Neural progenitor cell (in vitro differentiated cells): ENCODE results near the gene NCKAP5. TPM values are rescaled to one million over a fixed set of nuclear protein-coding genes. Genes with fewer than 3 reads are reported as not detected.
A peak's percentile ranks its signal among the peaks of the same experiment; 100 is the strongest.

Source experiments
- DNase-seq: peaks from one replicate; pipeline ENCODE4 v3.0.0-alpha.2; 2016; ENCODE audit warnings: low spot score
- H2AFZ ChIP-seq: fragments of 200-600 bp; sonication (generic); replicated peaks from 2 replicates; pipeline ENCODE4 v1.6.1; 2016; ENCODE audit warnings: antibody characterized with exemption
- H3F3A ChIP-seq: fragments of 200-600 bp; sonication (generic); 2 replicates; pipeline ENCODE4 v1.6.1; 2016; ENCODE audit warnings: antibody characterized with exemption, low read depth
- H3K27ac ChIP-seq: fragments of 200-600 bp; sonication (generic); 2 replicates; pipeline ENCODE4 v1.5.1; 2016; ENCODE audit warnings: mild to moderate bottlenecking
- H3K27me3 ChIP-seq: fragments of 200-600 bp; sonication (generic); 2 replicates; pipeline ENCODE4 v1.6.1; 2016; ENCODE audit warnings: mild to moderate bottlenecking, moderate library complexity
- H3K36me3 ChIP-seq: fragments of 200-600 bp; sonication (generic); 2 replicates; pipeline ENCODE4 v1.5.1; 2016
- H3K4me1 ChIP-seq: fragments of 200-600 bp; sonication (generic); 2 replicates; pipeline ENCODE4 v1.6.1; 2016; ENCODE audit warnings: mixed run types
- H3K4me2 ChIP-seq: fragments of 200-600 bp; sonication (generic); 2 replicates; pipeline ENCODE4 v1.6.1; 2016
- H3K4me3 ChIP-seq: fragments of 200-600 bp; sonication (generic); 2 replicates; pipeline ENCODE4 v1.5.1; 2016
- H3K79me2 ChIP-seq: fragments of 200-600 bp; sonication (generic); 2 replicates; pipeline ENCODE4 v1.6.1; 2016; ENCODE audit warnings: low read depth
- H3K9ac ChIP-seq: fragments of 200-600 bp; sonication (generic); 2 replicates; pipeline ENCODE4 v1.6.1; 2016
- H3K9me3 ChIP-seq: fragments of 200-600 bp; sonication (generic); 2 replicates; pipeline ENCODE4 v1.5.1; 2016; ENCODE audit warnings: low read depth
- H4K20me1 ChIP-seq: fragments of 200-600 bp; sonication (generic); 2 replicates; pipeline ENCODE4 v1.6.1; 2016; ENCODE audit warnings: low read depth
- H3K27ac Mint-ChIP-seq: 3 replicates; pipeline ENCODE4 v1.8.0; 2021; ENCODE audit warnings: mixed read lengths
- H3K27me3 Mint-ChIP-seq: 2 replicates; pipeline ENCODE4 v1.8.0; 2022; ENCODE audit warnings: low read depth, mild to moderate bottlenecking, inconsistent platforms, moderate library complexity, mixed read lengths; ENCODE audit not compliant: insufficient read depth
- H3K36me3 Mint-ChIP-seq: 3 replicates; pipeline ENCODE4 v1.8.0; 2021; ENCODE audit warnings: mixed read lengths
- H3K4me1 Mint-ChIP-seq: 3 replicates; pipeline ENCODE4 v1.8.0; 2021; ENCODE audit warnings: mixed read lengths
- H3K4me3 Mint-ChIP-seq: 3 replicates; pipeline ENCODE4 v1.8.0; 2021; ENCODE audit warnings: mild to moderate bottlenecking, moderate library complexity, mixed read lengths
- H3K9me3 Mint-ChIP-seq: 3 replicates; pipeline ENCODE4 v1.8.0; 2020; ENCODE audit warnings: mixed read lengths
- EZH2 ChIP-seq: fragments of 200-600 bp; sonication (generic); IDR thresholded peaks from 2 replicates; pipeline ENCODE4 v1.6.1; 2017; ENCODE audit warnings: antibody characterized with exemption, mild to moderate bottlenecking, moderate library complexity
- EZH2phosphoT487 ChIP-seq: fragments of 200-600 bp; sonication (generic); IDR thresholded peaks from 2 replicates; pipeline ENCODE4 v1.6.1; 2017; ENCODE audit warnings: antibody characterized with exemption
- total RNA-seq: library from RNA; depleted of rRNA; stranded (reverse); fragments of >200 nt; gene quantifications from 2 replicates; pipeline ENCODE4 v1.2.3, GENCODE V29; 2015; ENCODE audit warnings: low replicate concordance
- TF ChIP-seq, protein P1 (sequence below): fragments of 200-600 bp; sonication (generic); IDR thresholded peaks from 2 replicates; pipeline ENCODE4 v1.5.1; 2017; ENCODE audit warnings: antibody characterized with exemption, mild to moderate bottlenecking

Gene NCKAP5
- total RNA-seq, 1 donor from 2014 or later: 0.47 TPM

DNA sequence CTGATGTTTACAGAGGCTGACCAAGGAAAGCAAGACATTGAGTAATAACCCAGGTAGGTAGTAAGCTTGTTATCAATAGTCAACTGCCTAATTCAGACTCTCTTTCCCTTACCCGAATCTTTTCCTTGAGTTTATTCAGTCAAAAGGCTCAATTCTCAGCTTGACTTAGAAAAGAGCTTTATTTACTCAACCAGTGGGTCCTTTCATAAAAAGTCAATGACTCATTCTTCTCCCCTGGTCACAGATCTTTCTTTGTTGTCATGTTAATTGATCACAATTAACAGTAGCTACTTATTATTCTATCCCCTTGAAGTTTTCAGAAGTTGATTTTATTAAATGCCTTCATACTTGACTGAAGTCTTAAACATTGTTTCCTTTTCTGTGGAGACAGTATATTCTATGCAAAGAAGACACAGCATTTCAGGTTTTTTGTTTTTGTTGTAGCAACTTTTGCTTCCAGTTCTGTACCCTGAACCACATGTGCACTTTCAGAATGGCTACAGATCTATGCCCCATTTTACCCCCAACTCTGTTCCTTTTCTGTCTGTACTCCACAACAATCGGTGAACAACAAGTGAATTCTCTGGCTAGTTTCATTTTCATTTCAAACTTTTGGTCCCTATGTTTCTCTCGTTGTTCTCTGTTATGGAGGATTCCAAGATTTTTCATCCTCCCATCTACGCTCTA, 428.3 kb downstream of the NCKAP5 start:
- Histone ChIP-seq H3K4me3 (no peak overlapping the region), H3F3A (peaks cover 17% of the 10 kb centered on the region), H3K4me2 (peak overlapping the region; percentile 30), H4K20me1 (no peaks in the 10 kb centered on the region), H3K27ac (no peak overlapping the region), H3K9me3 (no peaks in the 10 kb centered on the region), H3K79me2 (no peaks in the 10 kb centered on the region), H3K36me3 (no peaks in the 10 kb centered on the region), H3K27me3 (no peaks in the 10 kb centered on the region), H3K9ac (no peak overlapping the region), H3K4me1 (peaks cover 33% of the 10 kb centered on the region), H2AFZ (no peak overlapping the region)
- H3K27me3 Mint-ChIP-seq: no peaks in the 10 kb centered on the region
- H3K9me3 Mint-ChIP-seq: peaks cover 2% of the 10 kb centered on the region
- peak overlapping the region; percentile 30 for H3K27ac Mint-ChIP-seq
- TF ChIP-seq, protein P1, sequence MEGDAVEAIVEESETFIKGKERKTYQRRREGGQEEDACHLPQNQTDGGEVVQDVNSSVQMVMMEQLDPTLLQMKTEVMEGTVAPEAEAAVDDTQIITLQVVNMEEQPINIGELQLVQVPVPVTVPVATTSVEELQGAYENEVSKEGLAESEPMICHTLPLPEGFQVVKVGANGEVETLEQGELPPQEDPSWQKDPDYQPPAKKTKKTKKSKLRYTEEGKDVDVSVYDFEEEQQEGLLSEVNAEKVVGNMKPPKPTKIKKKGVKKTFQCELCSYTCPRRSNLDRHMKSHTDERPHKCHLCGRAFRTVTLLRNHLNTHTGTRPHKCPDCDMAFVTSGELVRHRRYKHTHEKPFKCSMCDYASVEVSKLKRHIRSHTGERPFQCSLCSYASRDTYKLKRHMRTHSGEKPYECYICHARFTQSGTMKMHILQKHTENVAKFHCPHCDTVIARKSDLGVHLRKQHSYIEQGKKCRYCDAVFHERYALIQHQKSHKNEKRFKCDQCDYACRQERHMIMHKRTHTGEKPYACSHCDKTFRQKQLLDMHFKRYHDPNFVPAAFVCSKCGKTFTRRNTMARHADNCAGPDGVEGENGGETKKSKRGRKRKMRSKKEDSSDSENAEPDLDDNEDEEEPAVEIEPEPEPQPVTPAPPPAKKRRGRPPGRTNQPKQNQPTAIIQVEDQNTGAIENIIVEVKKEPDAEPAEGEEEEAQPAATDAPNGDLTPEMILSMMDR: no peak
- TF ChIP-seq EZH2: no peak
- TF ChIP-seq EZH2phosphoT487: no peak
- no peak overlapping the region for H3K4me3 Mint-ChIP-seq
- H3K36me3 Mint-ChIP-seq: no peaks in the 10 kb centered on the region
- peaks cover 39% of the 10 kb centered on the region for H3K4me1 Mint-ChIP-seq
- DNase-seq: peak; percentile 46

DNA sequence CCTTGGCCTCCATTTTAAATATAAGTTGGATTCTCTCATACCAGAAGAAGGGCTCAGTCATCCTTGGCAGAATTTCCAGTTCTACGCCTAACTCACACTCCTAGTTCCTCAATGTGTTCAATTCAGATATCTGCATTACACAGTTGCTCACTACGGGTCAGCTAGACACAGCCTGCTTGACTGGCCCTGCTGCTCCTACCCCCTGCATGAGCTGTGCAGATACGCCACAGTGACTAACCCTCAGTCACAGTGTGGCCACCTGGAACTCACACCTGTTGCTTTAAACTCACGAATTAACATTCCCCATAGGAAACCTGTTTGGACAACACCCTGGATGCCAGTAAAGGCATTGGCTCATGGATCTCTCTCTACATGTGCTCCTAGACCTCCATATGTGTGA, 429.6 kb downstream of the NCKAP5 start:
- Mint-ChIP-seq H3K36me3 (no peaks in the 10 kb centered on the region), H3K4me3 (no peak overlapping the region), H3K4me1 (peaks cover 39% of the 10 kb centered on the region), H3K27me3 (no peaks in the 10 kb centered on the region), H3K9me3 (peaks cover 2% of the 10 kb centered on the region), H3K27ac (no peak overlapping the region)
- H3K27ac ChIP-seq: no peak overlapping the region
- no peak overlapping the region for H3K4me3 ChIP-seq
- peaks cover 17% of the 10 kb centered on the region for H3F3A ChIP-seq
- no peaks in the 10 kb centered on the region for H3K36me3 ChIP-seq
- H3K4me1 ChIP-seq: peaks cover 33% of the 10 kb centered on the region
- no peak for DNase-seq
- no peaks in the 10 kb centered on the region for H4K20me1 ChIP-seq
- no peaks in the 10 kb centered on the region for H3K27me3 ChIP-seq
- H3K9me3 ChIP-seq: no peaks in the 10 kb centered on the region
- no peak overlapping the region for H2AFZ ChIP-seq
- H3K4me2 ChIP-seq: no peak overlapping the region
- TF ChIP-seq, protein P1: no peak
- TF ChIP-seq EZH2 (no peak), EZH2phosphoT487 (no peak)
- H3K79me2 ChIP-seq: no peaks in the 10 kb centered on the region
- H3K9ac ChIP-seq: no peak overlapping the region

DNA sequence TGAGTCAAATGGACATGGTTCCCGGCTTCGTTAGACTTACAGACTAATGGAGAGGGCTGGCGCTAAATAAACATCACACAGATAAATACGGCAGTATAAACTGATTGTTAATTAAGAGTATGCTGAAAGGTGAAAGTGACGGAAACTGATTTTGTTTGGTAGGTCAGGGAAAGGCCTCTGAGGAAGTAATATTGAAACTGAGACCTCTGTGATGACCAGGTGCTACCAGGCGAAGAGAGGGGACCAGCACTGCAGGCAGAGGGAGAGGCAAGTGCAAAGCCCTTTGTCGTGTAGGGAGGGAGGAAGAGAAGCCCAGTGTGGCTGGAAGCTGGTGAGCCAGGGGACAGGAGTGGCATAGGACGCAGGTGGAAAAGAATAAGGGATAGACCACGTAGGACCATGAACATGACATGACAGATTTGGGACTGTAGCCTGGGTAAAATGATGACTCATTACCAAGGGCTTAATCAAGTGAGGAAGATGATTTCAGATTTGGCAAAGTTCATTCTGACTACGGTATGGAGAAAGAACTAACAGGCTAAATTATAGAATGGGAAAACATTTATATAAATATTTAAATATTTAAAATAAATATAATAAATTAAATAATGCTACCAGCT, 433.1 kb downstream of the NCKAP5 start:
- TF ChIP-seq, protein P1: no peak
- TF ChIP-seq EZH2phosphoT487 (no peak), EZH2 (no peak)
- peaks cover 14% of the 10 kb centered on the region for H3K4me1 ChIP-seq
- no peaks in the 10 kb centered on the region for H3K27me3 Mint-ChIP-seq
- no peaks in the 10 kb centered on the region for H3K79me2 ChIP-seq
- H3K4me1 Mint-ChIP-seq: peaks cover 23% of the 10 kb centered on the region
- H3K9me3 Mint-ChIP-seq: no peaks in the 10 kb centered on the region
- H2AFZ ChIP-seq: no peak overlapping the region
- H3F3A ChIP-seq: peaks cover 14% of the 10 kb centered on the region
- no peak overlapping the region for H3K27ac Mint-ChIP-seq
- H3K27me3 ChIP-seq: no peaks in the 10 kb centered on the region
- H3K36me3 ChIP-seq: no peaks in the 10 kb centered on the region
- no peak for DNase-seq
- no peaks in the 10 kb centered on the region for H3K9me3 ChIP-seq
- H4K20me1 ChIP-seq: no peaks in the 10 kb centered on the region
- H3K4me2 ChIP-seq: no peak overlapping the region
- no peaks in the 10 kb centered on the region for H3K36me3 Mint-ChIP-seq
- H3K9ac ChIP-seq: no peak overlapping the region
- H3K4me3 ChIP-seq: no peak overlapping the region
- H3K4me3 Mint-ChIP-seq: no peak overlapping the region
- H3K27ac ChIP-seq: no peak overlapping the region
